Stimulated activated CD8-positive, alpha-beta memory T cell treated with anti-CD3 and anti-CD28 coated beads, Interleukin-7, amount 100 ng/mL, for 4 hours (primary cell): ENCODE results near the gene NEIL1.

Experiments
- DNase-seq, 2 donors: peaks; one replicate each; pipeline ENCODE4 v3.0.0-alpha.2; 2020; ENCODE audit warnings: low read depth in 2 of 2

NEIL1 gene

GRCh38 chr15:75356517-75356916, 9.7 kb downstream of the NEIL1 start:
- DNase-seq, result no peak

DNA sequence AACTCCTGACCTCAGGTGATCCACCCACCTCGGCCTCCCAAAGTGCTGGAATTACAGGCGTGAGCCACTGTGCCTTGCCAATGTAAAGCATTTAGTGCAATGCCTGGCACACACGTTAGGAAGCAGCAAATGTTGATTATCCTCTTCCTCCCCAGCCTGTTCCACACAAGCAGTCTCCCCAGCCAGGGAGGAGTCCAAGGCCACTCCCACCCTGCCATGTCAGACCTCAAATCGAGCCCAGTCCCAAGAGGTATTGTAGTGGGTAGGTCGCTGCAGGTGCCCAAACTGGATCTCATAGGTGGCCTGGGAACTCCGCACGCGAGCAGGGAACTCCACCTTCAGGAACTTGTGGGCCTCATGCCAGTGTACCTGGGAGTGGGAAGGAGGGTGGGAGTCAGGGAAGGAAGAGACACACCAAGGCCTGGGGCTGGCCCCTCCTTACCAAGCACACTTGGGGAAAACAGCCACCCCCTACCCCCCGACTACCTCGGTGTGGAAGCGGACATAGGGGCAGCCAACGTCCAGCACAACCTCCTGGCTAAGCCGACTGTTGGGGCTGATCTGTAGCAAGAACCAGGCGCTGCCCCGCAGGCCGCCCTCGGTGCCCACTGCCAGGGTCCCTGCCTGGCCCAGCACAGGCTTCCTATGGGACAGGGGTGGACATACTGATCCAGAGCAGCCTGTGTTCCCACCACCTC, 11.3 kb downstream of the NEIL1 start:
- DNase-seq, result no peak

DNA sequence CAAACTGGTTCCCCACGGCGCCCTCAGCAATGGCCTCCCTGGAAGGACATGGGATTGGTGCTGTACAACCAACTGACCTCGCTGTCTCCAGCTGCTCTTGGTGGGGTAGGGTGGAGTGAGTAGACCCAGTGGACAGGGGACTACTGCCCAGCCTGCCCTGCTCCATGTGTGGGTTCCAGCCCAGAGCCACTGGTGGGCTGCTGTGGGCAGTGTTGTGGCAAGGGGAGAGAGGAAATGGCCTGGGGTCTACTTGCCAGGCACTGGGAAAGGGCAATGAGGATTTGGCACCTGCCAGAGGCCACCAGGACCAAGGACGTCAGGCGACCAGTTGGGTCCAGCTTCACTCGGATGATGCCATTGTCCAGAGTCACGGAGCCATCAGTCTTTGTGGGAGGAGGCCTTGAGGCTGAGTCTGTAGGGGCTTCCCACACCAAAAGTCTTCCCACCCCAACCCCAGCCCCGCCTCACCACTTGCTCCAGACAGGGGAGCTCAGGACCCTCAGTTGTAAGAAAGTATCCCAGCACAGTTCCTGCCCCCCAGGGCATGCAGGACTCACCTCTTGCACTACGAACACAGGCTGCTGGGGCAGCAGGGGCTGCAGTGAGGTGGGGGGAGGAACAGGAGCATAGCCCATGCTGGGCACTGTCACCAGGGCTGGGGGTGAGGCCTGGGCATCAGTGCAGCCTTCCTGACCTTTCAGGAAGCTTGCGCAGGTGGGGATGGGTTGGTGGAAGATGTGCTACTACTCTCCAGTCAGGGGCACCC, 12.1 kb downstream of the NEIL1 start:
- DNase-seq, result no peak

GRCh38 chr15:75359537-75360250, 12.9 kb downstream of the NEIL1 start:
- no peak for DNase-seq

DNA sequence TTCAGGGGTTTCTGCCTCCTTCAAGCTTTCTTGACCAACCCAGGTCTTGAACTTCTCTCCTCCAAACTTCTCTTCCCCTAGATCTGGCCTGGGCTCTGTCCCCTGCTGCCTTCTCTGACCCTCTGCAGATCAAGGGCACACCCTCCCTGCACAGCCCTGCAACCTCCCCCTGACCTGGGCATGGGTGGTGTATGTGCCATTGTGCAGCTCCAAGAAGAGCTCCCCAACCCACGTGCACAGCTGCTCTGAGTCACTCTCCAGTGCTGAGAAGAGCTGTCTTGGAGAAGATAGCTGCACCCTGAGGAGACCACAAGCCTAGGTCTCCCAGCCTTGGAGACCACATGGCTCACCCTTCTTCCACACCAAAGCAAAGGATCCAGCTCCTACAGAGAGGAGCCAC, 13.6 kb downstream of the NEIL1 start:
- no peak for DNase-seq

DNA sequence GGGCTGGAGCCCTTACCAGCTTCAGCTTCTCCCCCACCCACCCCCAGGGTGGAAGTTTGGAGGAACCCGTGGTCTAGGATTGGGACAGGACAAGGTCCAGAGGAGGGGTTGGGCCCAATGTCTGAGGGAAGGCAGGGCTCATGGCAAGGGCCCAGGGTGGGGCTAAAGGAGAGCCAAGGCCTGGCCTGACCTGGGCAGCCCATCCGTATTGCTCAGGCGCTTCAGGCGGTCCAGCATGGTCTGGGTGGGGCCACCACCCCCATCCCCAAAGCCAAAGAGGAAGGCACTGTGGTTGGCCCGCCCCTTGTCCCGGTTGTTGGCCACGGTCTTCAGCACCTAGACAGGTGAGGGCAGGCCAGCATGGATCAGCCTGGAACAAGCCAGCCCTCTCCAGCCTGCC, 14.0 kb downstream of the NEIL1 start:
- no peak for DNase-seq

GRCh38 chr15:75361361-75361988, 14.6 kb downstream of the NEIL1 start:
- no peak for DNase-seq

- no peak for DNase-seq
Observed at GRCh38 chr15:75361989-75362641, 15.3 kb downstream of the NEIL1 start.

- no peak for DNase-seq
Observed at GRCh38 chr15:75362642-75363249, 15.9 kb downstream of the NEIL1 start.

DNA sequence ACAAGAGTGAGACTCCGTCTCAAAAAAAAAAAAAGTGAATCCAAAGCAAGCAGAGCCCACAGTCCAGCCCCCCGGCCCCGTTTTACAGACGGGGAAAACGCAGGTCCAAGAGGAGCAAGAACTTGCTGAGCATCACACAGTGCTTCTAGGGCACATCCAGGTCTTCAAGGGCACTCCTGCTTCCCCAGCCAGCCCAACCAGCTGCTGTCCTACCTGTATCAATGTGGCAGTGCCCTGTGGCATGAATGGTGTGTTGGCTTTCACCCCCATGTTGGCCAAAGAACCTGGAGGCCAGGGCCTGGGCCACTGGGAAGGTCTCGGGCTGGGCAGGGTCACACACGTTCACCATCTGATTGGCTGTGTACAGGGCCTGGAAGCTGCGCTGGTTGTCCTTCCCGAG, 16.9 kb downstream of the NEIL1 start:
- DNase-seq, result no peak

- no peak for DNase-seq
Observed at GRCh38 chr15:75364881-75365280, 18.0 kb downstream of the NEIL1 start.

DNA sequence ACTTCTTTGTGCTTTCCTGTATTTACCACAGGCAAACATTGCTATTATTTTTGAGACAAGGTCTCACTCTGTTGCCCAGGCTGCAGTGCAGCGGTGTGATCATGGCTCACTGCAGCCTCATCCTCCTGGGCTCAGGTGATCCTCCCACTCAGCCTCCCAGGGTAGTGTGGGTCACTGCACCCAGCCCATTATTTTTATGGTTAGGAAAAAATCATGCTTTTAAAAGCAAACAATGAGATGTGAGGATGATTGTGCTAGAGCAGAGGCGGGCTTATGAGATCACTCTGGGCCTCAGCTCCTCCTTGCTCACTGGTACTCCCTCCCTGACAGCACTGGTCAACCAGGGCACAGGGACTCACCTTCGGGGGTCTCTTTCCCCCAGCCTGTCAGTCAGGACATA, 19.3 kb downstream of the NEIL1 start:
- no peak for DNase-seq

- no peak for DNase-seq
Observed at GRCh38 chr15:75367006-75367405, 20.2 kb downstream of the NEIL1 start.

DNA sequence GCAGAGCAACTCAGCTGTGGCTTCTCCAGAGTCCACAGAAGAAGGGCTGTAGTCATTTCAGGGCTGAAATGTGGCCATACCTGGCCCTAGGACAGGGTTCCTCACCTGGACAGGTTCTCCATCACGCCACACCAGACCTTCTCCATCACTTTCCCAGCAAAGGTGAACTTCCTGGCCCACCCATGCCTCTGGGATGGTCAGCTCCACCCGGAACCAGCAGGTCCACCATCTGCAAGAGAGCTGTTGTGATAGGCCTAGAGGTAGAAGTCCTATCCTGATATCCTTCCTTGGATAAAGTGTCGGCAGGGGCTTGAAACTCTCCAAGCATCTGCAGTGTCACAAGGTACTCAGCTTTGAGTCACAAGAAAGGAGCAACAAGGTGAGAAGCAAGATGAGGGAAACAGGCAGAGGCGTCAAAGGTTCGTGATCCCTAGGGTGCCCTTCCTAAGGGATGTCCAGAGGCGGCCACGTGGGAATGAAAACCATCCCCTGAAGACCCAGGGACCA, 20.6 kb downstream of the NEIL1 start:
- no peak for DNase-seq

- peak; percentile 79 to 87 for DNase-seq
Observed at GRCh38 chr15:75367913-75368688, 21.3 kb downstream of the NEIL1 start, which contains the start of gene MAN2C1. TSS of gene MAN2C1 (minus strand) at chr15:75368607. CDS start at chr15:75368583, 24 bp downstream.

- DNase-seq, result no peak
Observed at GRCh38 chr15:75368689-75369239, 21.9 kb downstream of the NEIL1 start.

DNA sequence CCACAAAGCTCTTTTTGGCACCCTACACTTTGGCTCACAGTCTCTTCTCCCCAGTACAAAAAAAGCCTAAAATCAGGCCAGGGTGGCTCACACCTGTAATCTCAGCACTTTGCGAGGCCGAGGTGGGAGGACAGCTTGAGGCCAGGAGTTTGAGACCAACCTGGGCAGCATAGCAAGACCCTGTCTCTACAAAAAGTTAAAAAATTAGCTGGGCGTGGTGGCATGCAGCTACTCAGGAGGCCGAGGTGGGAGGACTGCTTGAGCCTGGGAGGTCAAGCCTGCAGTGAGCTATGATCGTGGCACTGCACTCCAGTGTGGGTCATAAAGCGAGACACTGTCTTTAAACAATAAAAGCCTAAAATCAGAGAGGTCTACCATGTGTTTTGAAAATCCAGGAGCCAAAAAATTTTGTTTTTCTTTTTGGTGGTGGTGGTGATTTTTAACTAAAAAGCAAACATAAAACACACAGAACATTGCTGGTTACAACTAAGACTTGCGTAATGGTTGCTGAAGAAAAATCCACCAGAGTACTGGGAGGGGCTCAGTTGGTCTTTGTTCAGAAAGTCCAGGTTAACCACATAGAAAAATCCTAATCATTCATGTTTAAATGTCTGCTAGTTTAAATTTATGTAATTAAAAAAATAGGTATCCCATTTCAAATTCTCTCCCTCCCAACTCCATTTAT, 23.2 kb downstream of the NEIL1 start:
- DNase-seq, result no peak

- no peak for DNase-seq
Observed at GRCh38 chr15:75371486-75371885, 24.6 kb downstream of the NEIL1 start.
